Muscle of leg (tissue), 11 donors: ENCODE results near the gene SCAMP1. TPM values are rescaled to one million over a fixed set of nuclear protein-coding genes. Genes with fewer than 3 reads are reported as not detected.
A peak's percentile ranks its signal among the peaks of the same experiment; 100 is the strongest.
"Not testable (repeated sequence)": the region's sequence is repeated elsewhere in the genome, so short reads cannot be mapped to it uniquely, and the experiment has no call there.

Experiments
- DNase-seq: peaks from one replicate; pipeline ENCODE4 v3.0.0; 2013
- H3K27ac ChIP-seq: one replicate; pipeline ENCODE4 v1.5.1; 2013; ENCODE audit warnings: mild to moderate bottlenecking, low read length, control low read depth
- H3K27me3 ChIP-seq: one replicate; pipeline ENCODE4 v1.6.1; 2013; ENCODE audit warnings: low read length; ENCODE audit not compliant: control insufficient read depth, insufficient read depth
- H3K36me3 ChIP-seq: one replicate; pipeline ENCODE4 v1.6.1; 2013; ENCODE audit warnings: low read length; ENCODE audit not compliant: control insufficient read depth, insufficient read depth
- H3K4me1 ChIP-seq: one replicate; pipeline ENCODE4 v1.6.1; 2013; ENCODE audit warnings: low read length; ENCODE audit not compliant: control insufficient read depth, insufficient read depth
- H3K4me3 ChIP-seq: one replicate; pipeline ENCODE4 v1.5.1; 2013; ENCODE audit warnings: low read length, control low read depth
- H3K9me3 ChIP-seq: replicated peaks from 2 replicates; pipeline ENCODE4 v1.6.1; 2013; ENCODE audit warnings: low read depth, low read length; ENCODE audit not compliant: control insufficient read depth
- WGBS: methylation state at CpG from one replicate; pipeline ENCODE4 v1.1.5; 2013; ENCODE audit warnings: missing lambda C conversion rate; ENCODE audit not compliant: insufficient coverage; 5-methylcytosine and 5-hydroxymethylcytosine counted together
- polyA plus RNA-seq, 8 donors: library from polyadenylated mRNA; unstranded; fragments of 120-200 nt; gene quantifications; one replicate each; pipeline versions ENCODE4 v1.2.1 to v1.2.3, GENCODE V29; 2013; ENCODE audit warnings: inconsistent platforms in 1 of 8, low replicate concordance in 1 of 8; ENCODE audit not compliant: insufficient read length in 8 of 8, insufficient read depth in 1 of 8
- total RNA-seq: library from RNA; stranded (reverse); fragments of 120-200 nt; gene quantifications from one replicate; pipeline ENCODE4 v1.2.4, GENCODE V29; 2013

SCAMP1 gene
- total and polyA plus RNA-seq, 9 donors = 22.2 to 41.1 (median 30.1) TPM

DNA sequence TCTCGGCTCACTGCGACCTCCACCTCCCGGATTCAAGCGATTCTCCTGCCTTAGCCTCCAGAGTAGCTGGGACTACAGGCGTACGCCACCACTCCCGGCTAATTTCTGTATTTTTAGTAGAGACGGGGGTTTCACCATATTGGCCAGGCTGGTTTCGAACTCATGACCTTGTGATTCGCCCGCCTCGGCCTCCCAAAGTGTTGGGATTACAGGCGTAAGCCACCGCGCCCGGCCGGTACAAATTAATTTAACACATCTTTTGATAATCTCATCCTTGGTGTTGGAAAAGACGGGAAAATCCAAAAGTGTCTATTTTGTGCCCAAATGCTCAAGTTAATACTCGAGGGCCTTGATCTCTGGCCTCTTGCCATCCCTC, 974 bp upstream of the SCAMP1 start:
- H3K4me1 ChIP-seq = peaks cover 11% of the 10 kb centered on the region
- not testable (repeated sequence) for H3K36me3 ChIP-seq, H3K9me3 ChIP-seq, H3K27me3 ChIP-seq, DNase-seq
- WGBS = 75% methylated on average over 10 of the region's 19 CpGs
- peak overlapping the region; percentile 100 for H3K4me3 ChIP-seq
- H3K27ac ChIP-seq = peak overlapping the region; percentile 93

GRCh38 chr5:78360674-78360923, 182 bp downstream of the SCAMP1 start:
- H3K4me1 ChIP-seq = peaks cover 11% of the 10 kb centered on the region
- H3K27me3 ChIP-seq = no peaks in the 10 kb centered on the region
- H3K27ac ChIP-seq = peak overlapping the region; percentile 93
- no peak for DNase-seq
- peak overlapping the region; percentile 100 for H3K4me3 ChIP-seq
- peaks cover 7% of the 10 kb centered on the region for H3K36me3 ChIP-seq
- H3K9me3 ChIP-seq = no peaks in the 10 kb centered on the region
- 0% methylated on average over 25 of the region's 26 CpGs for WGBS

DNA sequence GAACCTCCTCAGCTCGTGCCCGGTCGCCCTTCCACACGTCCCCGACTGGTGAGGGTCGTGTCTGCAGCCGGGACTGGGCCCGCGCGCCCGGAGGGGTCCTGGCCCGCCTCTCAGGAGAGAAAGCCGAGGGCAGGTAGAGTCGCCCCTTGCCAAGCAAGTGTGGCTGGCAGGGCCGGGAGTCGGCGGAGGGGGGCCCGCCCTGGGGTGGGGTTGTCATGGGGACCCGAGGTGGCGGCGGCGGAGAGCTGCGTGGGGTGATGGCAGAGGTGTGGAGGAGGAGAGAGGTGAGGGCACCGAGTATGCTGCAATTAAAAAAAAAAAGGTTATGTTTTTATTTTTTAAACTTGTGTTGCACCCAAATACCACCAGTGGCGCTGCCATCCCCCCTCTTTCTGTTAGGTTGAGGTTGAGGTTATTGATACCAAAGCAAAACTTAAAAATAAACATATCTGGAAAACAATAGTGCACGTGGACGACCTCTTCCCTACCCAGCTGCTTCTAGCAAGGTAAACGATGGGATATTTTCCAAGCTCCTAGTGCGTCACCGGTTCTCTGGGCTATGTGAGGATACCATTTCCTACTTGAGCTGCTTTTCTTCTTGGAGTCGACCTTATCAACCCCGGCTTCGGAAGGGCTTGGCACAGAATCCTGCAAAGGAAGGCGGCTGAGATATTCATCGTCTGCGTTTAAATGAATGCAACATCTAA, 660 bp downstream of the SCAMP1 start:
- H3K27ac ChIP-seq = peak overlapping the region; percentile 93
- peak; percentile 70 for DNase-seq
- peaks cover 5% of the 10 kb centered on the region for H3K36me3 ChIP-seq
- peak overlapping the region; percentile 100 for H3K4me3 ChIP-seq
- H3K9me3 ChIP-seq = no peaks in the 10 kb centered on the region
- no peaks in the 10 kb centered on the region for H3K27me3 ChIP-seq
- under 1% methylated on average over 24 of the region's 36 CpGs for WGBS
- peaks cover 11% of the 10 kb centered on the region for H3K4me1 ChIP-seq

DNA sequence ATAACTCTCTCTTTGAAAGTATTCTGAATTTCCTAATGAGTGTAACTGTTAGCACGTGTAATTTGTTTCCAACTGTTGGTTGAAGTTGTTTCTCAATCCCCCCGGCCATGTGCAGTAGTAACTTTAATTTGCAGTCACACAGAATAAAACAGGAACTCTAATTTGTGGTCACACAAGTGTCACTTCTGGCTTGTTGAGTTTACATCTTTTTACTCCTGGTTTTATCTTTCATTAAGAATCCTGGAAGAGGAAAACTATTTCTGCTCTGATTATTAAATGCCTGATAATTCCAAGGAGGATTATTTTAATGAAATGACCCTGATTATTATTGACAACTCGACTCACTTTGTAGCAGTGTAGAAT, 1.2 kb downstream of the SCAMP1 start:
- peak overlapping the region; percentile 93 for H3K27ac ChIP-seq

DNA sequence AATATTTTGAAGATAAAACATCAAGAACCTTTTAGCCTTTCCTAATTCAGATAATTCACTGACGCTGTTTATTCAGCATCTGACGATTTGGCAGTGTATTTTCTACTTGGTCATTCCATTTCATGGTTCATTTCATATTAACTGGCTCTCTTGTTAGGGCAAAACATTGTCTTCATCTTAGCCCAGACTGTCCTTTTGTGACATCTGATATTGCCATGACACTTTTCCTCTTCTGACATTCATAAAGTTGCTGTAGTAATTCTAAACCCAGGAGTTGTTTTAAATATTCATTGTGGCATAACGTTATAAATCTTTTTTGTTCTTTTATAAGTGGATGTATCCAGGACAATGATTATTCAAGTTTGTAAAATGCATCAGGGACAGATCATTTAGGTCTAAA, 1.8 kb downstream of the SCAMP1 start:
- no peak overlapping the region for H3K27ac ChIP-seq
- H3K27me3 ChIP-seq = no peaks in the 10 kb centered on the region
- peaks cover 11% of the 10 kb centered on the region for H3K4me1 ChIP-seq
- H3K4me3 ChIP-seq = no peak overlapping the region
- H3K36me3 ChIP-seq = peaks cover 2% of the 10 kb centered on the region
- DNase-seq = no peak
- no peaks in the 10 kb centered on the region for H3K9me3 ChIP-seq
- 57% methylated on average over 1 of the region's 3 CpGs for WGBS

More for the DNA sequence above, 1.2 kb downstream of the SCAMP1 start:
- Histone ChIP-seq H3K4me3 (peak overlapping the region; percentile 100), H3K36me3 (peaks cover 5% of the 10 kb centered on the region), H3K9me3 (no peaks in the 10 kb centered on the region), H3K4me1 (peaks cover 11% of the 10 kb centered on the region), H3K27me3 (no peaks in the 10 kb centered on the region)
- WGBS = no CpG with 5 or more reads among the region's 3 CpGs
- no peak for DNase-seq

GRCh38 chr5:78364005-78364404, 3.6 kb downstream of the SCAMP1 start:
- Histone ChIP-seq H3K27ac (no peak overlapping the region), H3K27me3 (no peaks in the 10 kb centered on the region), H3K4me1 (peaks cover 11% of the 10 kb centered on the region), H3K9me3 (no peaks in the 10 kb centered on the region), H3K36me3 (no peaks in the 10 kb centered on the region), H3K4me3 (no peak overlapping the region)
- no CpG with 5 or more reads among the region's 1 CpG for WGBS
- DNase-seq = no peak

DNA sequence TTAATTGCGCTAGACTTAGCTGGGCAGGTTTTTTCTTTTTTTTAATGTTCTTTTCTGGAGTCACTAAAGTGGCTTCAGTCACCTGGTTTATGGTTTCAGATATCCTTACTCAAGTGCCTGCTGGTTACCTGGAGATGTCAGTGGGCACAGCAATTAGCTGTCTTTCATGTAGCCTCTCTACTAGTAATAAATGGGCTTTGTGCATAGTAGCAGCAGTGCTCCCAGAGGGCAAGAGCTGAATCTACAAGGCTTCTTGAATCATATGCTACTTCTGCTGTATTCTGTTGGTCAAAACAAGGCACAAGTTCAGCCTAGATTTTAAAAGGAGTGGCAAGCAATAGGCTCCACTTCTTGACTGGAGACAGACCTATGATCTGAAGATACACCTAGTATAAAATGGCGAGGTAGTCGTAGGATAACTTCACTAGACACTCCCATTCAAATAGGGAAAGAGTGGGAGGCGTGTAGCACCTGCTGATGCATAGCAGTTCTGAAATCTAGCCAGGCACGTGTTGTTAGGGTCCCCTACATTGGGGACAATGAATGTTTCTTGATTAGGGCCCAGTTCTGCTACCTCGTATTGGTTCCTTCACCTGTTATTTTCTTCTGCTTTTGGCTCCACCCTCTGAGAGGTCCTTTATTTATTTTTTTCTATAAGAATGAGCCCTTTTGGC, 7.0 kb downstream of the SCAMP1 start:
- H3K4me3 ChIP-seq = no peak overlapping the region
- H3K27me3 ChIP-seq = no peaks in the 10 kb centered on the region
- H3K36me3 ChIP-seq = no peaks in the 10 kb centered on the region
- no CpG with 5 or more reads among the region's 6 CpGs for WGBS
- no peaks in the 10 kb centered on the region for H3K4me1 ChIP-seq
- DNase-seq = no peak
- H3K9me3 ChIP-seq = no peaks in the 10 kb centered on the region
- H3K27ac ChIP-seq = no peak overlapping the region

- Histone ChIP-seq H3K36me3 (no peaks in the 10 kb centered on the region), H3K4me3 (no peak overlapping the region)
These were observed 9.3 kb downstream of the SCAMP1 start for GRCh38 chr5:78369680-78370079.

GRCh38 chr5:78373231-78373630, 12.8 kb downstream of the SCAMP1 start:
- Histone ChIP-seq H3K4me3 (no peak overlapping the region), H3K27ac (no peak overlapping the region), H3K4me1 (no peaks in the 10 kb centered on the region), H3K27me3 (no peaks in the 10 kb centered on the region), H3K36me3 (no peaks in the 10 kb centered on the region), H3K9me3 (no peaks in the 10 kb centered on the region)
- no peak for DNase-seq
- WGBS = no CpG with 5 or more reads among the region's 1 CpG

More at GRCh38 chr5:78369680-78370079, 9.3 kb downstream of the SCAMP1 start:
- DNase-seq = no peak
- no peak overlapping the region for H3K27ac ChIP-seq
- no peaks in the 10 kb centered on the region for H3K27me3 ChIP-seq
- no peaks in the 10 kb centered on the region for H3K9me3 ChIP-seq
- WGBS = no CpG with 5 or more reads among the region's 2 CpGs
- no peaks in the 10 kb centered on the region for H3K4me1 ChIP-seq

- no peaks in the 10 kb centered on the region for H3K36me3 ChIP-seq
- no peaks in the 10 kb centered on the region for H3K4me1 ChIP-seq
- H3K9me3 ChIP-seq = no peaks in the 10 kb centered on the region
- H3K27me3 ChIP-seq = no peaks in the 10 kb centered on the region
- no peak overlapping the region for H3K27ac ChIP-seq
- DNase-seq = no peak
- H3K4me3 ChIP-seq = no peak overlapping the region
- no CpG with 5 or more reads among the region's 3 CpGs for WGBS
These were observed 15.9 kb downstream of the SCAMP1 start for GRCh38 chr5:78376315-78376714.
